HepG2 (cell line): ENCODE measurements around the gene ARHGEF6. TPM values are rescaled to one million over a fixed set of nuclear protein-coding genes. Genes with fewer than 3 reads are reported as not detected.

Experiments
- ATAC-seq: fragments of 200-7000 bp; cut with Tn5 transposase; 3 replicates; pipeline ENCODE4 v1.9.1; 2020; ENCODE audit warnings: mild to moderate bottlenecking, moderate library complexity
- BruUV-seq: library from RNA; stranded (reverse); fragments of 400-500 nt; replicated peaks from 2 replicates; lab custom pipeline; 2021; lab: Mats Ljungman, UMichigan
- CTCF ChIA-PET: fragments of 300-600 bp; formaldehyde crosslinking; extraction: SDS; loops from one replicate; lab custom pipeline; 2021; ENCODE audit warnings: low total read pairs, inconsistent platforms, low intra/inter-chr PET ratio; lab: Yijun Ruan, JAX
- POLR2A ChIA-PET: fragments of 350-600 bp; sonication (Branson Sonifier 250); formaldehyde crosslinking; loops from one replicate; lab custom pipeline; 2020; ENCODE audit warnings: antibody characterized with exemption, inconsistent platforms; lab: Yijun Ruan, JAX
- DNase-seq: peaks from one replicate; pipeline ENCODE4 v3.0.0-alpha.2; 2015; ENCODE audit warnings: low spot score
- FAIRE-seq: peaks from 3 replicates; lab custom pipeline; 2011; peaks lifted over from hg19 to GRCh38; lab: Jason Lieb, UNC
- H2AFZ ChIP-seq: one replicate; pipeline ENCODE4 v1.6.1; 2011; ENCODE audit warnings: low read length, inconsistent platforms
- H3K27ac ChIP-seq: fragments of 300-600 bp; 3 replicates; pipeline ENCODE4 v1.8.0; 2011; ENCODE audit warnings: mixed run types, mild to moderate bottlenecking, mixed read lengths, low read length, inconsistent platforms; ENCODE audit not compliant: insufficient read depth; ENCODE audit errors: extremely low read length
- H3K27me3 ChIP-seq, 2 experiments: fragments of 200-600 bp in 1 of 2; 2 replicates in 1 of 2; 3 replicates in 1 of 2; pipeline versions ENCODE4 v1.6.0 to v1.8.0; 2011; ENCODE audit warnings: low read length in 2 of 2, mild to moderate bottlenecking in 2 of 2, moderate library complexity in 2 of 2, inconsistent platforms in 1 of 2; ENCODE audit not compliant: insufficient read depth in 2 of 2, control insufficient read depth in 1 of 2
- H3K36me3 ChIP-seq, 2 experiments: fragments of 200-600 bp in 1 of 2; replicated peaks in 1 of 2; 2 replicates in 1 of 2; 3 replicates in 1 of 2; pipeline versions ENCODE4 v1.5.1 to v1.8.0; 2011; ENCODE audit warnings: low read length in 2 of 2, inconsistent platforms in 1 of 2; ENCODE audit not compliant: insufficient read depth in 2 of 2, control insufficient read depth in 1 of 2
- H3K4me1 ChIP-seq: 2 replicates; pipeline ENCODE4 v1.5.1; 2012; ENCODE audit warnings: low read length, inconsistent platforms; ENCODE audit not compliant: insufficient read depth
- H3K4me2 ChIP-seq: 2 replicates; pipeline ENCODE4 v1.6.0; 2011; ENCODE audit warnings: low read depth, low read length, inconsistent platforms
- H3K4me3 ChIP-seq, 3 experiments: fragments of 200-600 bp in 1 of 3; sonication (generic), shearing (Covaris generic) in 1 of 3; replicated peaks in 1 of 3; 2 replicates each; pipeline ENCODE4 v1.5.1; 2011 to 2016; ENCODE audit warnings: low read length in 3 of 3, inconsistent platforms in 2 of 3, low read depth in 2 of 3, mild to moderate bottlenecking in 2 of 3, control low read depth in 1 of 3, mixed read lengths in 1 of 3; ENCODE audit not compliant: insufficient read depth in 1 of 3
- H3K79me2 ChIP-seq: one replicate; pipeline ENCODE4 v1.6.1; 2011; ENCODE audit warnings: low read length, inconsistent platforms; ENCODE audit not compliant: insufficient read depth
- H3K9ac ChIP-seq: 2 replicates; pipeline ENCODE4 v1.6.0; 2011; ENCODE audit warnings: mild to moderate bottlenecking, low read depth, low read length, inconsistent platforms; ENCODE audit not compliant: insufficient read depth
- H3K9me3 ChIP-seq: 2 replicates; pipeline ENCODE4 v1.5.1; 2012; ENCODE audit warnings: mild to moderate bottlenecking, low read length
- H4K20me1 ChIP-seq: 2 replicates; pipeline ENCODE4 v1.6.0; 2011; ENCODE audit warnings: inconsistent platforms, mild to moderate bottlenecking, low read length, moderate library complexity; ENCODE audit not compliant: insufficient read depth
- BCL6 ChIP-seq: IDR thresholded peaks from 2 replicates; pipeline ENCODE4 v1.6.1; 2016; ENCODE audit warnings: missing genetic modification reagents, missing compliant biosample characterization
- FOSL2 ChIP-seq: sonication (generic); formaldehyde crosslinking; IDR thresholded peaks from 2 replicates; pipeline ENCODE4 v1.4.0; 2020; ENCODE audit warnings: missing genetic modification reagents
- NFE2L1 ChIP-seq: sonication (generic); formaldehyde crosslinking; IDR thresholded peaks from 2 replicates; pipeline ENCODE4 v1.4.0; 2020; ENCODE audit warnings: missing genetic modification reagents, mild to moderate bottlenecking, borderline replicate concordance
- SNRNP70 ChIP-seq: fragments of 200-400 bp; formaldehyde crosslinking; IDR thresholded peaks from 2 replicates; pipeline ENCODE4 v1.6.1; 2017; ENCODE audit warnings: mild to moderate bottlenecking, low read depth, low read length, moderate library complexity
- SUZ12 ChIP-seq: fragments of 150-350 bp; IDR thresholded peaks from 2 replicates; pipeline ENCODE4 v1.6.1; 2014; ENCODE audit warnings: low read depth, low read length
- TARDBP ChIP-seq: sonication (generic); formaldehyde crosslinking; IDR thresholded peaks from 2 replicates; pipeline ENCODE4 v1.8.0; 2022; ENCODE audit warnings: mild to moderate bottlenecking, missing genetic modification reagents
- ZBTB7A ChIP-seq: sonication (generic); formaldehyde crosslinking; IDR thresholded peaks from 2 replicates; pipeline ENCODE4 v1.8.0; 2022; ENCODE audit warnings: mild to moderate bottlenecking, missing genetic modification reagents
- ZFP36 ChIP-seq: fragments of 150-350 bp; IDR thresholded peaks from 2 replicates; pipeline ENCODE4 v1.6.1; 2018; ENCODE audit warnings: borderline replicate concordance, low read length, low read depth; ENCODE audit not compliant: partially characterized antibody
- ZNF552 ChIP-seq: sonication (generic); formaldehyde crosslinking; IDR thresholded peaks from 2 replicates; pipeline ENCODE4 v1.9.0; 2022; ENCODE audit warnings: missing genetic modification reagents, mild to moderate bottlenecking, borderline replicate concordance
- ZSCAN12 ChIP-seq: sonication (generic); formaldehyde crosslinking; IDR thresholded peaks from 2 replicates; pipeline ENCODE4 v1.9.0; 2021; ENCODE audit warnings: mild to moderate bottlenecking, missing genetic modification reagents
- WGBS: methylation state at CpG from one replicate; pipeline ENCODE4 v1.1.6; 2017; ENCODE audit warnings: low lambda C conversion rate; 5-methylcytosine and 5-hydroxymethylcytosine counted together
- in situ Hi-C: cut with HindIII; loops from 2 replicates; pipeline ENCODE4 v1.10.0; 2017; ENCODE audit warnings: low pct_unique_long_range_greater_than_20kb; ENCODE audit not compliant: extremely low pct_ligation_motif_present
- intact Hi-C: fragments of 100-400 bp; cut with micrococcal nuclease; formaldehyde crosslinking; loops from one replicate; pipeline ENCODE4 v1.10.0; 2022; ENCODE audit not compliant: unreplicated experiment
- polyA plus RNA-seq, 8 experiments: library from polyadenylated mRNA; depleted of rRNA in 3 of 8; stranded (reverse) in 7 of 8; unstranded in 1 of 8; fragments of >200 nt; fragmentation: Illumina TruSeq in 4 of 8; extraction: Trizol in 4 of 8; gene quantifications; 2 replicates each; pipeline versions ENCODE4 v1.2.1 to v1.2.3, GENCODE V29; 2011 to 2016; ENCODE audit warnings: low read depth in 4 of 8, missing spikeins in 1 of 8, mixed read lengths in 1 of 8; ENCODE audit not compliant: insufficient read depth in 1 of 8
- total RNA-seq, 5 experiments: library from RNA; depleted of rRNA; stranded (reverse); fragments of >200 nt; fragmentation: Illumina TruSeq; extraction: Trizol; gene quantifications; 2 replicates each; pipeline ENCODE4 v1.2.3, GENCODE V29; 2016; ENCODE audit warnings: low read depth in 1 of 5
- TF ChIP-seq, protein P1 (sequence below): sonication (generic); formaldehyde crosslinking; IDR thresholded peaks from 2 replicates; pipeline ENCODE4 v1.9.0; 2021; ENCODE audit warnings: missing genetic modification reagents, borderline replicate concordance
- TF ChIP-seq, protein P2 (sequence below): IDR thresholded peaks from 2 replicates; pipeline ENCODE4 v1.6.1; 2016; ENCODE audit warnings: control low read depth
- TF ChIP-seq, protein P3 (sequence below): sonication (generic); formaldehyde crosslinking; IDR thresholded peaks from 2 replicates; pipeline ENCODE4 v1.4.0; 2020; ENCODE audit warnings: mild to moderate bottlenecking, missing genetic modification reagents

Gene ARHGEF6
- total and polyA plus RNA-seq, 2 of the 13 experiments (the other 11 are each of a cell fraction or from before 2014, with no cell fraction given), result 0.03 TPM; not detected in 1

DNA sequence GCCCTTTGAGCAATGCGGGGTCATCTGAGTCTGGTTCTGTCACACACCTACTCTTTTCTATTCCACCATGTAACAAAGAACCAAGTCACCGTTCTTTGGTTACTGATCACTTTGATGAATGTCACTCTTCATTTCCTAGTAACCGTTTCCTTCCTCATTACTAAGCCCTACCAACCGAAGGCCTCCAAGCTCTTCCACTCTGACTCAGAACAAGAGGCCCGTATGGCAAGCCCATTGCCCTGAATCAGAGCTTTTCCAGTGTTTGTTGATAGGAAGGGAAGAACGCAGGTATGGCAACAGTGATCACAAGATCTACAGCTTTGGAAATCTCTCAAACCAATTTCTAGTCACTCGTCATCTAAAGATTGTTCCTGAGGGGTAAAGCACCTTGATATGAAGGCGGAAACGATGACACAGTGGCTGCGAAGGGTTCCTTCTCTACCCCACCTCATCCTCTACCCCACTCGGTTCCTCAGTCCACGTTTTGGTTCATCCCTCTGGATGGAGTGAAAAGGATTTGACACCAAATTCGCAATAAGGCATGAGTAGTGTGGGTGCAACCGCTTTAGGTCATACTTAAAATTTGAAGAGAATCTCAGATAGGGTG is 160.7 kb downstream of the ARHGEF6 start (continued):
- TF ChIP-seq ZSCAN12 (CRISPR knock-in tag), result no peak
- TF ChIP-seq BCL6, result no peak
- no peak for TF ChIP-seq NFE2L1 (CRISPR knock-in tag)
- TF ChIP-seq, protein P1, sequence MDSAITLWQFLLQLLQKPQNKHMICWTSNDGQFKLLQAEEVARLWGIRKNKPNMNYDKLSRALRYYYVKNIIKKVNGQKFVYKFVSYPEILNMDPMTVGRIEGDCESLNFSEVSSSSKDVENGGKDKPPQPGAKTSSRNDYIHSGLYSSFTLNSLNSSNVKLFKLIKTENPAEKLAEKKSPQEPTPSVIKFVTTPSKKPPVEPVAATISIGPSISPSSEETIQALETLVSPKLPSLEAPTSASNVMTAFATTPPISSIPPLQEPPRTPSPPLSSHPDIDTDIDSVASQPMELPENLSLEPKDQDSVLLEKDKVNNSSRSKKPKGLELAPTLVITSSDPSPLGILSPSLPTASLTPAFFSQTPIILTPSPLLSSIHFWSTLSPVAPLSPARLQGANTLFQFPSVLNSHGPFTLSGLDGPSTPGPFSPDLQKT, result no peak
- TF ChIP-seq TARDBP (CRISPR knock-in tag), result no peak
- TF ChIP-seq, protein P2, sequence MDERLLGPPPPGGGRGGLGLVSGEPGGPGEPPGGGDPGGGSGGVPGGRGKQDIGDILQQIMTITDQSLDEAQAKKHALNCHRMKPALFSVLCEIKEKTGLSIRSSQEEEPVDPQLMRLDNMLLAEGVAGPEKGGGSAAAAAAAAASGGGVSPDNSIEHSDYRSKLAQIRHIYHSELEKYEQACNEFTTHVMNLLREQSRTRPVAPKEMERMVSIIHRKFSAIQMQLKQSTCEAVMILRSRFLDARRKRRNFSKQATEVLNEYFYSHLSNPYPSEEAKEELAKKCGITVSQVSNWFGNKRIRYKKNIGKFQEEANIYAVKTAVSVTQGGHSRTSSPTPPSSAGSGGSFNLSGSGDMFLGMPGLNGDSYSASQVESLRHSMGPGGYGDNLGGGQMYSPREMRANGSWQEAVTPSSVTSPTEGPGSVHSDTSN, result no peak

DNA sequence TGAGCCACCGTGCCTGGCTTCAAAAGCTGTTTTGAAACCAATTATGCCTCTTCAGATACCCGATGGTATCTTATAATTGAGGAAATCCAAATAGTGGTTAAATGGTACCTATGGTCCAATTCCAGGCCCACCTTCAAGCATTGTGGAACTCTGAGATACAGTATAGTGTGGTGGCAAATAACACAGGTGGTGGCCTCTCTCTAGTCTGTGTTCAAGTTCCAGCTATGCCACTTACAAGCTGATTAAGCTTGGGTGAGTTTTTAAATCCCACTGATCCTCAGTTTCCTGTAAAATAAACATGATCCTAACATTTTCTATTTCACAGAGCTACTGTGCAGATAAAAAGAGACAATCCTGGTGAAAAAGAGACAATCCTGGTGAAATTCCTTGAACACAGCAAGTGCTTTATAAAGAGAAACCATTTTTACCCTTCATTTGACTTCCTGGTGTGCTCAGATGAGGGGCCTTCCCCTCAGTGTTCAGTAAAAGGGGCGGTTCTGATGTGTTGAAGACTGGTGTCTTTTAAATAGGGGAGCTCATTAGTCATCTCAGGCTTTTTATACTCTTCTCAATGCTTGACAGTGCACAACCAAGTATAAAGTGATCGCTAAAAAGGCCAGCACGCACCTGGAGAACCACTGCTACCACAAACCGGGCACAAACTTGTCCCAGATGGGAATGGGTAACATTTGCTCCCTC is 163.6 kb downstream of the ARHGEF6 start:
- H3K27ac ChIP-seq, result no peak overlapping the region
- no peaks in the 10 kb centered on the region for H3K36me3 ChIP-seq
- H3K4me2 ChIP-seq, result no peak overlapping the region
- H3K9me3 ChIP-seq, result no peaks in the 10 kb centered on the region
- no TSS peak for BruUV-seq
- intact Hi-C loops (no loop called here), in situ Hi-C loops (no loop called here)
- CTCF ChIA-PET, result no interaction called here
- H4K20me1 ChIP-seq, result no peaks in the 10 kb centered on the region
- DNase-seq (no peak), ATAC-seq (no peak), FAIRE-seq (no peak)
- no peaks in the 10 kb centered on the region for H3K4me1 ChIP-seq
- POLR2A ChIA-PET, result no interaction called here
- WGBS, result 0% methylated on average over 2 of the region's 6 CpGs
- no peaks in the 10 kb centered on the region for H3K79me2 ChIP-seq
- no peak overlapping the region for H3K9ac ChIP-seq
- H3K4me3 ChIP-seq, result no peak overlapping the region
- H2AFZ ChIP-seq, result no peak overlapping the region
- H3K27me3 ChIP-seq, result no peaks in the 10 kb centered on the region
- TF ChIP-seq ZNF552 (CRISPR knock-in tag), result no peak
- TF ChIP-seq SNRNP70, result no peak
- TF ChIP-seq, protein P3, sequence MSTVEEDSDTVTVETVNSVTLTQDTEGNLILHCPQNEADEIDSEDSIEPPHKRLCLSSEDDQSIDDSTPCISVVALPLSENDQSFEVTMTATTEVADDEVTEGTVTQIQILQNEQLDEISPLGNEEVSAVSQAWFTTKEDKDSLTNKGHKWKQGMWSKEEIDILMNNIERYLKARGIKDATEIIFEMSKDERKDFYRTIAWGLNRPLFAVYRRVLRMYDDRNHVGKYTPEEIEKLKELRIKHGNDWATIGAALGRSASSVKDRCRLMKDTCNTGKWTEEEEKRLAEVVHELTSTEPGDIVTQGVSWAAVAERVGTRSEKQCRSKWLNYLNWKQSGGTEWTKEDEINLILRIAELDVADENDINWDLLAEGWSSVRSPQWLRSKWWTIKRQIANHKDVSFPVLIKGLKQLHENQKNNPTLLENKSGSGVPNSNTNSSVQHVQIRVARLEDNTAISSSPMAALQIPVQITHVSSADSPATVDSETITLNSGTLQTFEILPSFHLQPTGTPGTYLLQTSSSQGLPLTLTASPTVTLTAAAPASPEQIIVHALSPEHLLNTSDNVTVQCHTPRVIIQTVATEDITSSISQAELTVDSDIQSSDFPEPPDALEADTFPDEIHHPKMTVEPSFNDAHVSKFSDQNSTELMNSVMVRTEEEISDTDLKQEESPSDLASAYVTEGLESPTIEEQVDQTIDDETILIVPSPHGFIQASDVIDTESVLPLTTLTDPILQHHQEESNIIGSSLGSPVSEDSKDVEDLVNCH, result no peak
- TF ChIP-seq ZFP36, result no peak
- TF ChIP-seq FOSL2 (CRISPR knock-in tag), result no peak
- no peak for TF ChIP-seq ZBTB7A (CRISPR knock-in tag)
- no peak for TF ChIP-seq SUZ12
